ENCODE data around the gene CALHM1.
"Not testable (repeated sequence)": the region's sequence is repeated elsewhere in the genome, so short reads cannot be mapped to it uniquely, and the experiment has no call there.

Gene CALHM1

GRCh38 chr10:103429647-103430046 lies 29.1 kb downstream of the CALHM1 start:
- DNase-seq (ENCODE audit: low read depth), result no peak

GRCh38 chr10:103428989-103429643 lies 29.6 kb downstream of the CALHM1 start:
- no peak for DNase-seq (ENCODE audit: low read depth)

GRCh38 chr10:103427866-103428265 lies 30.8 kb downstream of the CALHM1 start:
- DNase-seq (ENCODE audit: low read depth), result no peak

- no peak for DNase-seq (ENCODE audit: low read depth)
These were observed 35.0 kb downstream of the CALHM1 start for GRCh38 chr10:103423748-103424147.

GRCh38 chr10:103419101-103419500 lies 39.6 kb downstream of the CALHM1 start:
- DNase-seq (ENCODE audit: low read depth), result no peak

GRCh38 chr10:103417601-103418000 lies 41.1 kb downstream of the CALHM1 start:
- DNase-seq (ENCODE audit: low read depth), result no peak

GRCh38 chr10:103417148-103417469 lies 41.6 kb downstream of the CALHM1 start:
- DNase-seq (ENCODE audit: low read depth), result not testable (repeated sequence)

- no peak for DNase-seq (ENCODE audit: low read depth)
These were observed 42.1 kb downstream of the CALHM1 start for GRCh38 chr10:103416436-103417147.

GRCh38 chr10:103415581-103415980 lies 43.1 kb downstream of the CALHM1 start:
- no peak for DNase-seq (ENCODE audit: low read depth)

- no peak for DNase-seq (ENCODE audit: low read depth)
These were observed 45.1 kb downstream of the CALHM1 start for GRCh38 chr10:103413564-103413963.

All from stimulated activated CD8-positive, alpha-beta memory T cell treated with anti-CD3 and anti-CD28 coated beads, Interleukin-12 subunit alpha, Interleukin-12 subunit beta, amount 100 ng/mL, for 4 hours (primary cell).